Endodermal cell (in vitro differentiated cells): ENCODE results near the gene SMIM23. TPM values are rescaled to one million over a fixed set of nuclear protein-coding genes. Genes with fewer than 3 reads are reported as not detected.

Source experiments
- DNase-seq: peaks from one replicate; pipeline ENCODE4 v3.0.0-alpha.2; 2017
- H3K27ac ChIP-seq: 2 replicates; pipeline ENCODE4 v1.5.1; 2013; ENCODE audit warnings: mild to moderate bottlenecking, low read depth, low read length, moderate library complexity
- H3K27me3 ChIP-seq: 2 replicates; pipeline ENCODE4 v1.6.1; 2013; ENCODE audit warnings: mild to moderate bottlenecking, low read length, moderate library complexity; ENCODE audit not compliant: insufficient read depth, control insufficient read depth, poor library complexity, severe bottlenecking
- H3K36me3 ChIP-seq: 2 replicates; pipeline ENCODE4 v1.7.0; 2013; ENCODE audit warnings: mild to moderate bottlenecking, low read length, moderate library complexity; ENCODE audit not compliant: control insufficient read depth, insufficient read depth
- H3K4me1 ChIP-seq: one replicate; pipeline ENCODE4 v1.7.0; 2013; ENCODE audit warnings: low read length; ENCODE audit not compliant: control insufficient read depth, insufficient read depth
- H3K4me3 ChIP-seq: 2 replicates; pipeline ENCODE4 v1.5.1; 2013; ENCODE audit warnings: mild to moderate bottlenecking, low read length, moderate library complexity
- H3K9ac ChIP-seq: 2 replicates; pipeline ENCODE4 v1.6.1; 2013; ENCODE audit warnings: mild to moderate bottlenecking, low read length, moderate library complexity; ENCODE audit not compliant: poor library complexity, severe bottlenecking; ENCODE audit errors: extremely low read depth
- H3K9me3 ChIP-seq: 2 replicates; pipeline ENCODE4 v1.6.1; 2013; ENCODE audit warnings: mild to moderate bottlenecking, low read length, moderate library complexity; ENCODE audit not compliant: control insufficient read depth
- H3K27ac Mint-ChIP-seq: 2 replicates; pipeline ENCODE4 v1.8.0; 2020; ENCODE audit warnings: mixed read lengths
- H3K27me3 Mint-ChIP-seq: 2 replicates; pipeline ENCODE4 v1.8.0; 2021; ENCODE audit warnings: mild to moderate bottlenecking, mixed read lengths; ENCODE audit not compliant: insufficient read depth
- H3K36me3 Mint-ChIP-seq: 2 replicates; pipeline ENCODE4 v1.8.0; 2020; ENCODE audit warnings: low read depth, mixed read lengths
- H3K4me1 Mint-ChIP-seq: 2 replicates; pipeline ENCODE4 v1.8.0; 2020; ENCODE audit warnings: mixed read lengths
- H3K4me3 Mint-ChIP-seq: 2 replicates; pipeline ENCODE4 v1.8.0; 2020; ENCODE audit warnings: mild to moderate bottlenecking, moderate library complexity, mixed read lengths
- H3K9me3 Mint-ChIP-seq: 2 replicates; pipeline ENCODE4 v1.8.0; 2020; ENCODE audit warnings: mild to moderate bottlenecking, mixed read lengths
- WGBS, 2 experiments: methylation state at CpG; one replicate each; pipeline versions ENCODE4 v1.1.5 to v1.1.7; 2013; ENCODE audit warnings: missing lambda C conversion rate in 2 of 2, mixed read lengths in 1 of 2; ENCODE audit not compliant: insufficient coverage in 1 of 2, insufficient read length in 1 of 2; 5-methylcytosine and 5-hydroxymethylcytosine counted together
- total RNA-seq, 2 donors: library from RNA; stranded (reverse); fragmentation: NEBNext Ultra II Directional in 1 of 2; extraction: Animal tissue kit (Norgen Biotek cat#: 25700) in 1 of 2; gene quantifications; 2 replicates in 1 of 2; 3 replicates in 1 of 2; pipeline ENCODE4 v1.2.1, GENCODE V29; 2021
- TF ChIP-seq, protein P1 (sequence below): fragments of 200-600 bp; sonication (generic); conservative IDR thresholded peaks from 2 replicates; pipeline ENCODE4 v1.5.0; 2021; ENCODE audit warnings: antibody characterized with exemption, mild to moderate bottlenecking

Gene SMIM23
- total RNA-seq, 2 donors from 2014 or later: not detected

DNA sequence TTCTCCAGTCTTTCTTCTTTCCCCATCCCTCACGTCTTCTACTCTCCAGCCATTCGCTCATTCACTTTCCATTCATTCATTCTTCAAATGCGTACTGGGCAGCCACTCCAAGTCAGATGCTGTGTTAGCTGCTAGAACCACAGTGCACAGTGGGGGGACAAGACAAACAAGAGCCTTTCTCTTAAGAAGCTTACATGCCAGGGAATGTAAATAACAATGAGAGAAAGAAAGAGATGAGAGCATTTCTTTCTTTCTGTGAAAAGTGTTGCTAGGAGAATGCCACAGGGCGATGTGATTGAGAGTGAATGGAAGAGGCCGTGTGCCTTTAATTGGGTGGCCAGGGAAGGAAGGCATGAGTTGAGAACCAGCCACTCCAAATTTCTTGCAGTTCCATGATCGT is 46.3 kb upstream of the SMIM23 start:
- Histone ChIP-seq H3K9ac (no peak overlapping the region), H3K27me3 (peaks cover 12% of the 10 kb centered on the region), H3K4me3 (no peak overlapping the region), H3K36me3 (no peaks in the 10 kb centered on the region), H3K9me3 (no peaks in the 10 kb centered on the region), H3K27ac (no peak overlapping the region), H3K4me1 (peaks cover 5% of the 10 kb centered on the region)
- Mint-ChIP-seq H3K27ac (no peak overlapping the region), H3K4me1 (peaks cover 27% of the 10 kb centered on the region), H3K9me3 (no peaks in the 10 kb centered on the region), H3K36me3 (no peaks in the 10 kb centered on the region), H3K27me3 (peaks cover 12% of the 10 kb centered on the region), H3K4me3 (no peak overlapping the region)
- TF ChIP-seq, protein P1, sequence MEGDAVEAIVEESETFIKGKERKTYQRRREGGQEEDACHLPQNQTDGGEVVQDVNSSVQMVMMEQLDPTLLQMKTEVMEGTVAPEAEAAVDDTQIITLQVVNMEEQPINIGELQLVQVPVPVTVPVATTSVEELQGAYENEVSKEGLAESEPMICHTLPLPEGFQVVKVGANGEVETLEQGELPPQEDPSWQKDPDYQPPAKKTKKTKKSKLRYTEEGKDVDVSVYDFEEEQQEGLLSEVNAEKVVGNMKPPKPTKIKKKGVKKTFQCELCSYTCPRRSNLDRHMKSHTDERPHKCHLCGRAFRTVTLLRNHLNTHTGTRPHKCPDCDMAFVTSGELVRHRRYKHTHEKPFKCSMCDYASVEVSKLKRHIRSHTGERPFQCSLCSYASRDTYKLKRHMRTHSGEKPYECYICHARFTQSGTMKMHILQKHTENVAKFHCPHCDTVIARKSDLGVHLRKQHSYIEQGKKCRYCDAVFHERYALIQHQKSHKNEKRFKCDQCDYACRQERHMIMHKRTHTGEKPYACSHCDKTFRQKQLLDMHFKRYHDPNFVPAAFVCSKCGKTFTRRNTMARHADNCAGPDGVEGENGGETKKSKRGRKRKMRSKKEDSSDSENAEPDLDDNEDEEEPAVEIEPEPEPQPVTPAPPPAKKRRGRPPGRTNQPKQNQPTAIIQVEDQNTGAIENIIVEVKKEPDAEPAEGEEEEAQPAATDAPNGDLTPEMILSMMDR: no peak
- 63 to 77% methylated on average over 3 to 6 of the region's 6 CpGs for WGBS, 2 experiments
- no peak for DNase-seq

DNA sequence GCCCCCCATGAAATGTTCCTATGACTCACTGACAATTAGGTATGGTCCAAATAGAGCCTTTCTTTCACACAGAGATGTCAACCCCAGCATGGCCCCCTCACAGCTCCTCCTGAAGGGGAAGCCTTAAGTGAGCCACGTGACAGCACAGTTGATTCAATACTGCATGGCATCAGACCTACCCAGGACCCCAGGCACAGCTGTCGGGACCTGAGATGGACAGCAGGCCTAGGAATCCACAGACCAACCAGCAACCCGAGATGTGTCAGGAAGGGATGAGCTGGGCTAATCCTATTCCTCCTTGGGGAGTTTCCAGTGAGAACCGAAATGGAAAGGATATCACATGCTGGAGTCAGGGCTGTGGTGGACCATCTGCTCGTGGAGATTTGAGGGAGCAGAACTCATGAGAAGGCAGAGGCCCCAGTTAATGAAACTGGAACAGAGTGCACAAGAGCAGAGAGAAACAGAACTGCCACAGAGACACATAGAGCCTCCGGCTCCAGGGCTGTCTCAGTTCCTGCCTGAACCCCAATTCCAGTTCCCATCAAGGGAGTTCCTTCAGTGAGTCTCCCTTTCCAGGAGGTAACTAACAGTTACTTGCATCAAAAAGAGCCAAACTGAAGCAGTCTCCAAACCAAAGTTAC is 42.1 kb upstream of the SMIM23 start:
- Mint-ChIP-seq H3K36me3 (no peaks in the 10 kb centered on the region), H3K27ac (no peak overlapping the region), H3K9me3 (no peaks in the 10 kb centered on the region), H3K27me3 (peaks cover 30% of the 10 kb centered on the region), H3K4me3 (no peak overlapping the region), H3K4me1 (peaks cover 15% of the 10 kb centered on the region)
- Histone ChIP-seq H3K4me1 (no peaks in the 10 kb centered on the region), H3K27me3 (peaks cover 19% of the 10 kb centered on the region), H3K4me3 (no peak overlapping the region), H3K9ac (no peak overlapping the region), H3K9me3 (no peaks in the 10 kb centered on the region), H3K27ac (no peak overlapping the region), H3K36me3 (no peaks in the 10 kb centered on the region)
- DNase-seq: no peak
- 90 to 95% methylated on average over 3 to 6 of the region's 6 CpGs for WGBS, 2 experiments
- TF ChIP-seq, protein P1: no peak

DNA sequence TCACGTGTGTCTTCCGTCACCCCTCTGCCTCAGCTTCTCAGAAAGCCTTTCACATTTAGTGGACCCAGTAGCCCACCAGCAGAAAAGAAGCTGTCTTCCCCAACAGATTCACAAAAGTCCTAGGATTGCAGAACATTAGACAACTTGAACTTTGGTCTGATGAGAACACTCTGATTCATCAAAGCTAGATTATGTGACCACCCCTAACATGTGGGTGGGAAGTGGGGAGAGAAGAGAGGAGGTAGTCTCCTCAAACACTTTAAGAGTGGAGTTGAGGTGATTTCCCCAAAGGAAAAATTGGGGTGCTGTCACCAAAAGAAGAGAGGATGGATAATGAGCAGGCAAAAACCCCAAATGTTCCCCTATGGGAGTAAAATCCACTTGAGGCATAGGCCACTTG is 41.4 kb upstream of the SMIM23 start:
- TF ChIP-seq, protein P1: no peak
- Mint-ChIP-seq H3K27me3 (peaks cover 36% of the 10 kb centered on the region), H3K4me1 (peaks cover 8% of the 10 kb centered on the region), H3K36me3 (no peaks in the 10 kb centered on the region), H3K4me3 (no peak overlapping the region), H3K9me3 (no peaks in the 10 kb centered on the region), H3K27ac (no peak overlapping the region)
- H3K4me1 ChIP-seq: no peaks in the 10 kb centered on the region
- 88 to 95% methylated on average over 2 of the region's 2 CpGs for WGBS, 2 experiments
- no peak overlapping the region for H3K9ac ChIP-seq
- H3K27ac ChIP-seq: no peak overlapping the region
- DNase-seq: no peak
- H3K4me3 ChIP-seq: no peak overlapping the region
- no peaks in the 10 kb centered on the region for H3K36me3 ChIP-seq
- H3K27me3 ChIP-seq: peaks cover 19% of the 10 kb centered on the region
- no peaks in the 10 kb centered on the region for H3K9me3 ChIP-seq
